ENCODE measurements around the gene LSM12. TPM values are rescaled to one million over a fixed set of nuclear protein-coding genes. Genes with fewer than 3 reads are reported as not detected.

The LSM12 gene
- total RNA-seq, 1 donor, result 77.5 TPM

DNA sequence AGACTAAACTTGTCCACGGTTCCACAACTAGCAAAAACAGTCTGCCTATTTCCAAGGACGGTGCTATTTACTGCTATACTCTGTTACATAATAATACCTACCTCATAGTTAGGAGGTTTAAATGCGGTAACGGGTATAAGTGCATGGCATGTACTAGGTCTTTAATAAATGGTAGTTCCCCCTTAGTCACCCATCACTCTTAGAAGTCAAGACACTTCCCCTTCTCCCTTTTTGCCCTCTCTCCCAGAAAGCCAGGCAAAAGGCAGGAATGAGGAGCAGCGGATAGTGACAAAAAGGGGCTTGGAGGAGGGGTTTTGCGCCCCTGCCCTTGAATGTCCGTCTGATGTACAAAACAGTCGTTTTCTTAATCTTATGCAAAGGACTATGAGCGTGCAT is 1.1 kb upstream of the LSM12 start:
- H3K4me3 ChIP-seq (ENCODE audit: low read depth, low read length), result no peak overlapping the region
- no peak for DNase-seq (ENCODE audit: low read depth)
- TF ChIP-seq, protein P1, sequence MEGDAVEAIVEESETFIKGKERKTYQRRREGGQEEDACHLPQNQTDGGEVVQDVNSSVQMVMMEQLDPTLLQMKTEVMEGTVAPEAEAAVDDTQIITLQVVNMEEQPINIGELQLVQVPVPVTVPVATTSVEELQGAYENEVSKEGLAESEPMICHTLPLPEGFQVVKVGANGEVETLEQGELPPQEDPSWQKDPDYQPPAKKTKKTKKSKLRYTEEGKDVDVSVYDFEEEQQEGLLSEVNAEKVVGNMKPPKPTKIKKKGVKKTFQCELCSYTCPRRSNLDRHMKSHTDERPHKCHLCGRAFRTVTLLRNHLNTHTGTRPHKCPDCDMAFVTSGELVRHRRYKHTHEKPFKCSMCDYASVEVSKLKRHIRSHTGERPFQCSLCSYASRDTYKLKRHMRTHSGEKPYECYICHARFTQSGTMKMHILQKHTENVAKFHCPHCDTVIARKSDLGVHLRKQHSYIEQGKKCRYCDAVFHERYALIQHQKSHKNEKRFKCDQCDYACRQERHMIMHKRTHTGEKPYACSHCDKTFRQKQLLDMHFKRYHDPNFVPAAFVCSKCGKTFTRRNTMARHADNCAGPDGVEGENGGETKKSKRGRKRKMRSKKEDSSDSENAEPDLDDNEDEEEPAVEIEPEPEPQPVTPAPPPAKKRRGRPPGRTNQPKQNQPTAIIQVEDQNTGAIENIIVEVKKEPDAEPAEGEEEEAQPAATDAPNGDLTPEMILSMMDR (IDR thresholded peaks at IDR 0.05; ENCODE audit: insufficient read depth, low read length), result no peak

DNA sequence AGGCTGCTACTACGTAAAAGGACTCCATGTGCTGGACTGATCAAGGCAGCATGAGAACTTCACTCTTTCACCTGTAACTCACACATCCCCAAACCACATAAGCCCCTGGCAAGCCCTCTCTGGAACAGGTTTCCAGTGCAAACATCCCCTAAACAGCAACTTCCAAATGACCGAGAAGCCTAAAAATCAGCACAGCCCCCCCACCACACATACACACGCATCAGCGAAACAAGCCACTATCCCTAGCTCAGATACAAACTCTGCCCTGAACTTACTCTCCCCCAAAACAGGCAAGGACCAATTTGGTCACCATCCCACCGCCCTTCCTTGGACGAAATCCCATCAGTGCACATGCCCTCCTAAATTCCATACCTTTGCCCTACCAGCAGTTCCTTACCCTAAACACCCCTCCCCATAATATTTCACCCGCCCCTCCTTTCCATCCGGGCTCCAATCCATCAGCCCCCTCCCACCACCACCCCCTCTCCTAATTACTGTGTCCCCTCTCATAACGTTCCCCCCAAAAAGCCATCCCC is 735 bp downstream of the LSM12 start:
- TF ChIP-seq, protein P1 (IDR thresholded peaks at IDR 0.05; ENCODE audit: insufficient read depth, low read length), result no peak
- peak; percentile 17 for DNase-seq (ENCODE audit: low read depth)
- H3K4me3 ChIP-seq (ENCODE audit: low read depth, low read length), result peak overlapping the region; percentile 86

DNA sequence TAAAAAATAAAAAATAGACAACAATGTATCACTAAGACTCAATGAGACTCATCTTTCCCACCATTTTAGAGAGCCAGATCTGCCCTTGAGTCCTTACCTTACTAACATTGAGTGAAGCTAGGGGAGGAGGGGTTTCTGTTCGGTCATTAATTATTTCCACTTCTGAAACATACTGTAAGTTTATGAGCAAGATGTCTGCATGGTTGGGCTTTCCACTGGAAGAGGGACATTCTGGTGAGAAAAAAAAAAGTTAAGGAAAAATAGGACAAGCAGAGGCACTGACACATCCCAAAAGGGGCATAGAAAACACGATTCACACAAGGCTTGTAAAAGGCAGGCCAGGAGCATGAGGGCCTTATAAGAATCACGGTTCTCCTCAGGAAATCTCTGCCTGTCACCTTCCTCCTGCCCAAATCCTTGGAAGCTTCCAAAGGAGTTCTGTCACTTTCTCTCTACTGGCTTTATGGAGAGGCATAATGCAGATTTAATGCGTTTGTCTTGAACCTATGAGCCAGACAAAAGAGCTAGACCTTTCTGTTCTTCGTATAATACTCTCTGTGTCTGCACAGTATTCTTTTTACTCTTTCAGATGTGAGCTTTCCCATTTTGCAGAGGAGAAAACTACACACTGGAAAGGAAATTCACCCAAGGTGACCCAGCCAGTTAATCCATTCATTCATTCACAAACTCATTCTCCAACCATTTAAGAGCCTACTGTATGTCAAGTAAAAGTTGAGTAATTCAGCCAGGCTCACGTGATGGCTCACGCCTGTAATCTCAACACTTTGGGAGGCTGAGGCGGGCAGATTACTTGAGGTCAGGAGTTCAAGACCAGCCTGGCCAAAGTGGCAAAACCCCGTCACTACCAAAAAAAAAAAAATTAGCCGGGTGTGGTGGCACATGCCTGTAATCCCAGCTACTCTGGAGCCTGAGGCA is 2.5 kb downstream of the LSM12 start:
- TF ChIP-seq, protein P1 (IDR thresholded peaks at IDR 0.05; ENCODE audit: insufficient read depth, low read length), result no peak
- no peak for DNase-seq (ENCODE audit: low read depth)
- no peak overlapping the region for H3K4me3 ChIP-seq (ENCODE audit: low read depth, low read length)

DNA sequence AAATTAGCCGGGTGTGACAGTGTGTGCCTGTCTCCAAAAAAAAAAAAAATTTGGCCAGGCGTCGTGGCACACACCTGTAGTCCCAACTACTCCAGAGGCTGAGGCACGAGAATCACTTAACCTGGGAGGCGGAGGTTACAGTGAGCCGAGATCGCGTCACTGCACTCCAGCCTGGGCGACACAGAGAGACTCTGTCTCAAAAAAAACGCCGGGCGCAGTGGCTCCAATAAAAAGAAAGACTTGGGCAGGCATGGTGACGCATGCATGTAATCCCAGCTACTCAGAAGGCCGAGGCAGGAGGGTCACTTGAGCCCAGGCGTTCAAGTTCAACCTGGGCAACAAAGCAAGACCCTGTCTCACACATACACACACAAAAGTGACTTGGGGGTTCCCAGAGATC is 3.6 kb downstream of the LSM12 start:
- TF ChIP-seq, protein P1 (IDR thresholded peaks at IDR 0.05; ENCODE audit: insufficient read depth, low read length), result no peak
- no peak overlapping the region for H3K4me3 ChIP-seq (ENCODE audit: low read depth, low read length)
- DNase-seq (ENCODE audit: low read depth), result no peak

DNA sequence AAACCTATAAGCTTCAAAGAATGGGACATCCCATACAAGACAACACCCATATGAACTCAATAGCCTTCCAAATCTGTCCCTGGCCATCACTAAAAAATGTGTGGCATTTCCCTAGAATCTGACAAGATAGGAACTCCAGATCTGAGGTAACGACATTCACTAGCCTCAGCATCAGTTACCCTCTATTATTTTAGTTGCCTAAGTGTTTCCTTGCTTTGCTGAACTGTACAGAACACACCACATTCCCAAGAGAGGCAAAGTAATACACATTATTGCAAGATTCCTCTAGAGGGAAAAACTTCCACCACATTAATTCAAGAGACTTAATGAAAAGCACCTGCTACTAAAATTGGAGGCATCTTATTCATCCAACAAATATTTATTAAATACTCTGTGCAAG is 5.0 kb downstream of the LSM12 start:
- peak; percentile 19 for DNase-seq (ENCODE audit: low read depth)
- TF ChIP-seq, protein P1 (IDR thresholded peaks at IDR 0.05; ENCODE audit: insufficient read depth, low read length), result no peak
- no peak overlapping the region for H3K4me3 ChIP-seq (ENCODE audit: low read depth, low read length)

DNA sequence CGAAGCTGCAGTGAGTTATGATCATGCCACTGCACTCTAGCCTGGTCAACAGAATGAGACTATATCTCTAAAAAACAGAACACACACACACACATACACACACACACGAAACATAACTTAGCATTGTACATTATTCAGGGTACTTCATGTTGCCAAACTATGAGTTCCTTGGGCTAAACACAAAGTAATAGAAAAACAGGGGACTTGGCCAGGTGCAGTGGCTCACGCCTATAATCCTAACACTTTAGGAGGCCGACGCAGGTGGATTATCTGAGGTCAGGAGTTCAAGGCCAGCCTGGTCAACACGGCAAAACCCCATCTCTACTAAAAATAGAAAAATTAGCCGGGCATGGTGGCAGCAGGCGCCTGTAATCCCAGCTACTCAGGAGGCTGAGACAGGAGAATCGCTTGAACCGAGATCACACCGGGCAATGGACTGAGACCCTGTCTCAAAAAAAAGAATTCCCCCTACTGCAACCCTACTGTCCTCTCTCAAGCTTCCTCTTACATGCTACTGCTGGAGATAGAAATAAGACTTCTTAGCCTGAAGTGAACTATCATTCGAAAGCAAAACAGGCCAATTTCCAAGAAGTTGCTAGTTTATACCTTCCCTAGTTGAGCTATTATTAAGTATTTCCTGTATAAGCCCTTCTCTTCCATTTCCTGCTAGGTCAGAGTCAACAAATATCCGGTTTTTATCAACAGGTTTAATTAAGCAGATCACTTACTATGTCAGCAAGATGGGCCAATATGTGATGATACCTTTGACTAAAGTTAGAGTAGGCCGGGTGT is 7.2 kb downstream of the LSM12 start:
- H3K4me3 ChIP-seq (ENCODE audit: low read depth, low read length), result no peak overlapping the region
- TF ChIP-seq, protein P1 (IDR thresholded peaks at IDR 0.05; ENCODE audit: insufficient read depth, low read length), result no peak
- no peak for DNase-seq (ENCODE audit: low read depth)

Data from fibroblast of the aortic adventitia (primary cell).